HEK293 (cell line): Measurements from ENCODE around the gene SFXN3.

Experiments
- CTCF ChIP-seq: fragments of 450-650 bp; formaldehyde crosslinking; IDR thresholded peaks from 2 replicates; pipeline ENCODE4 v1.5.1; 2016; ENCODE audit warnings: missing biosample characterization, missing genetic modification characterization
- PRDM4 ChIP-seq: fragments of 450-650 bp; formaldehyde crosslinking; IDR thresholded peaks from 2 replicates; pipeline ENCODE4 v1.5.1; 2017; ENCODE audit warnings: missing biosample characterization, missing genetic modification characterization
- ZBTB1 ChIP-seq: fragments of 450-650 bp; formaldehyde crosslinking; IDR thresholded peaks from 2 replicates; pipeline ENCODE4 v1.5.1; 2016; ENCODE audit warnings: missing biosample characterization, missing genetic modification characterization
- ZBTB49 ChIP-seq: fragments of 450-650 bp; formaldehyde crosslinking; IDR thresholded peaks from 2 replicates; pipeline ENCODE4 v1.5.1; 2016; ENCODE audit warnings: missing biosample characterization, missing genetic modification characterization, low read depth
- ZNF26 ChIP-seq: fragments of 450-650 bp; formaldehyde crosslinking; IDR thresholded peaks from 2 replicates; pipeline ENCODE4 v1.5.1; 2016; ENCODE audit warnings: missing biosample characterization, missing genetic modification characterization
- ZNF274 ChIP-seq, 2 experiments: fragments of 200-500 bp in 1 of 2; fragments of 450-650 bp in 1 of 2; sonication (Bioruptor generic) in 1 of 2; formaldehyde crosslinking in 1 of 2; IDR thresholded peaks; 2 replicates each; pipeline versions ENCODE4 v1.5.1 to v1.6.1; 2014 to 2016; ENCODE audit warnings: borderline replicate concordance in 1 of 2, inconsistent platforms in 1 of 2, low read length in 1 of 2, missing biosample characterization in 1 of 2, missing genetic modification characterization in 1 of 2
- ZNF510 ChIP-seq: fragments of 450-650 bp; formaldehyde crosslinking; IDR thresholded peaks from 2 replicates; pipeline ENCODE4 v1.5.1; 2018; ENCODE audit warnings: mild to moderate bottlenecking, missing genetic modification characterization, missing biosample characterization; ENCODE audit not compliant: insufficient replicate concordance
- ZNF521 ChIP-seq: fragments of 450-650 bp; formaldehyde crosslinking; IDR thresholded peaks from 2 replicates; pipeline ENCODE4 v1.5.1; 2017; ENCODE audit warnings: missing biosample characterization, mild to moderate bottlenecking, missing genetic modification characterization
- ZNF623 ChIP-seq: fragments of 450-650 bp; formaldehyde crosslinking; IDR thresholded peaks from 2 replicates; pipeline ENCODE4 v1.5.1; 2016; ENCODE audit warnings: missing biosample characterization, missing genetic modification characterization
- ZNF747 ChIP-seq: fragments of 450-650 bp; formaldehyde crosslinking; IDR thresholded peaks from 2 replicates; pipeline ENCODE4 v1.5.1; 2016; ENCODE audit warnings: missing biosample characterization, missing genetic modification characterization

GRCh38 chr10:101043363-101043707 lies 12.3 kb downstream of the SFXN3 start:
- no peak for TF ChIP-seq ZNF521 (tag by site-specific recombination)
- no peak for TF ChIP-seq ZNF623 (tag by site-specific recombination)
- TF ChIP-seq ZBTB1 (tag by site-specific recombination) = no peak
- TF ChIP-seq CTCF = no peak
- TF ChIP-seq ZBTB49 (tag by site-specific recombination) = no peak
- no peak for TF ChIP-seq ZNF274 (IDR thresholded peaks at IDR 0.05; ENCODE audit: low read length)
- no peak for TF ChIP-seq ZNF274 (tag by site-specific recombination; IDR thresholded peaks at IDR 0.05; ENCODE audit: borderline replicate concordance)
- no peak for TF ChIP-seq ZNF747
- TF ChIP-seq ZNF510 (tag by site-specific recombination) = no peak
- no peak for TF ChIP-seq ZNF26 (tag by site-specific recombination)
- no peak for TF ChIP-seq PRDM4 (tag by site-specific recombination)
